G401.6 (cell line): Measurements from ENCODE around the gene BFSP2.
"Not testable (repeated sequence)": the region's sequence is repeated elsewhere in the genome, so short reads cannot be mapped to it uniquely, and the experiment has no call there.

Experiments used
- FAIRE-seq: peaks from 2 replicates; lab custom pipeline; 2012; peaks lifted over from hg19 to GRCh38; lab: Jason Lieb, UNC

Gene BFSP2

DNA sequence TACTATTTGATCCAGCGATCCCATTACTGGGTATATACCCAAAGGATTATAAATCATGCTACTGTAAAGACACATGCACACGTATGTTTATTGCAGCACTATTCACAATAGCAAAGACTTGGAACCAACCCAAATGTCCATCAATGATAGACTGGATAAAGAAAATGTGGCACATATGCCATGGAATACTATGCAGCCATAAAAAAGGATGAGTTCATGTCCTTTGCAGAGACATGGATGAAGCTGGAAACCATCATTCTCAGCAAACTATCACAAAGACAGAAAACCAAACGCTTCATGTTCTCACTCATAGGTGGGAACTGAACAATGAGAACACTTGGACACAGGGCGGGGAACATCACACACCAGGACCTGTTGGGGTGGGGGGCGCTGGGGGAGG is 82.6 kb downstream of the BFSP2 start:
- FAIRE-seq = not testable (repeated sequence)

DNA sequence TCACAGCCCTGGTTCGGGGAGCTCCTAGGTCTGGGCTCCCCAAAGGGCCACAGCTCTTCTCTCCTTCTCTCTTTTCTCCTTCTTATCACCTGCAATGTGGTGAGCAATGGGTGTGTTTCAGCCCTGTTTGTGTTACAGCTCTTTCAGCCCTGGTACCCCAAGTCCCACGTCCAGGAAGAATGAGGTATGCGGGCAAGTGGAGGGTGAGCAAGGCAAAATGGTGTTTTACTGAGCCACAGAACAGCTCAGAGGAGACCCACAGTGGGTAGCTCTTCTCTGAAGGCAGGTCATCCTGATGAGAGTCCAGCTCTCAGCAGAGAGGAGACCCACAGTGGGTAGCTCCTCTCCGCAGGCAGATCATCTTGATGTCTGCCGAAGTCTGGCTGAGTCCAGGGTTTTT is 86.8 kb downstream of the BFSP2 start:
- FAIRE-seq = no peak

DNA sequence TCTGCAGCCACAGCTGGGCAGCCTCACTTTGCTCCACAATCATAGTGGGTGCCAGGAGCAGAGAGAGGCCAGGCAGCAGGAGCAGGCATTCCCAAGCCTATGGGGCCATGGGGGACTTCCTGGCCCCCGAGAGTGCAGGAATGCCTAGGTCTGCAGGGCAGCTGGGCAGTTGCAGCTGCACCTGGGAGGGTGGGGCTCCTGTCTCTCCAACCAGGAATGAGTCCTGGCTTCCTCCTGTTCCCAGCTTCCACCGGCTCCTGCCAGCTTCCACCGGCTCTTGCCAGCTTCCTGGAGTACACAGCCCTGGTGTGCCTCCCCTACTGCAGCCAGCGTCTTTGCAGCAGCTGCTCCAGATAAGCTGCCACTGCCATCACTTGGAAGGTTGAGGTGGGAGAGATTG is 87.3 kb downstream of the BFSP2 start:
- FAIRE-seq = no peak

DNA sequence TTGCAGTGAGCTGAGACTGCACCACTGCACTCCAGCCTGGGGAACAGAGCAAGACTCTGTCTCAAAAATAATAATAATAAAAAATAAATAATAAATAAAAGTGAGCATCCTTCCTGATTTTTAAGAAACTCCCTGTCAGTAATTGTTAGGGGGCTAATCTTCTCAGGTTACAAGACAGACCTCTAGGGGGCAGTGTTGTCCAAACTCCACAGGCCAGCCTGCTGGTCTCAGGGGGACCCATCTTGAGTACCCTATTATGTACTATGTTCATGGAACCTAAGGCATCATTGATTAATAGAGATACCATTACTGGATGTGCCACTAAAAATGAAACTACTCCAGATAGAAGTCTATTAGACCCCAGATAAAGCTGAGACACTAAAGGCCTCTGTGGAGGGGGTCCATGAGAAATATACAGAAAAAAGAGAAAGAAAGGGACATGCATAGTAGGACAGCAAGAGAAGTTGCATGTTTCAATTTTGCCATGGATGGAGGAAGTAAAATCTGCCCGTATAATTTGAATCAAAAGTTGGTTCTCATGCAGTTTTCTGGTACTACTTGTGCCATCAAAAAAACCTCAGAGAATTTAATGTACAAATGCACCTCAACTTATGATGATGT is 88.2 kb downstream of the BFSP2 start:
- FAIRE-seq = no peak

DNA sequence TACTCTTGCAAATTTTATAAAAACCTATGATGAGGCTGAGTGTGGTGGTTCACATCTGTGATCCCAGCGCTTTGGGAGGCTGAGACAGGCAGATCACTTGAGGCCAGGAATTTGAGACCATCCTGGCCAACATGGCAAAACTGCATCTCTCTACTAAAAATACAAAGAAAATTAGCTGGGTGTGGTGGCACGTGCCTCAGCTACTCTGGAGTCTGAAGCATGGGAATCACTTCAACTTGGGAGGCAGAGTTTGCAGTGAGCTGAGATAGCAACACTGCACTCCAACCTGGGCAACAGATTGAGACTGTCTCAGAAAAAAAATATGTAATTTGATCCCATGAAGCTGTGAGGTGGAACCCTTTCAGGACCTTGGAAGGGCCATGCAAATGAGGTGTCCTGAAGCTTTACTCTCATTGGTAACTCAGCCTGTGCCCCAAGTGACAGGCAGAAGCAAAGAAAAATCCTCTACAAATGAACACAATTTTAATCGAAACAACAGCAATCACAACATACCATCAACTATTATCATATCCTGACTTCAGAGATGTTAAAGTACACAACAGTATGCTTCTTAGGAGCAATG is 89.0 kb downstream of the BFSP2 start:
- FAIRE-seq = no peak

DNA sequence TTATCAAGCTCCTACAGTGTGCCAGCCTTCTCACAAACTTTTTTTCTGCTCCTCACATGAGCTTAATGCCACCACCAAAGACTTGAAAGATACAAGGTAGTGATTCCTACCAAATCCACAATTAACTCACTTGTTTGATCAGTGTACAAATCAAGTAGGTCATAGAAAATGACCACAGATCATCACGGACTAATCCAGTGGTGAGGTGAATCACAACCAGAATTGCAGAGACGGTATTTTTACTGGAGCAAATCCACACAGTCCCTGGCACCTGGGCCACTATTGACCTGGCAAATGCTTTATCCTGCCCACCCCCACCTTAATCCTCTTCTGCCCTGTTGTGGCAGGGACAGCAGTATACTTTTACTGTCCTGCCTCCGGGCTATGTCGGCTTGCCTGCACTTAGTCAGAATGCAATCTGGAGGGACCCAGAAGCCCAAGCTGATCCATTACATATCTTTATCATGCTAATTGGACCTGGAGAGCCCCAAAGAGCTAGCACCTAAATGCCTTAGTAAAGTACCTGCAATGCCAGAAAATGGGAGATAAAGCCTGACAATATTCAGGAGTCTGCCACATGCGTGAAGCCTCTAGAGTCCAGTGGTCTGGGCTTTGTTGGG is 89.7 kb downstream of the BFSP2 start:
- no peak for FAIRE-seq

DNA sequence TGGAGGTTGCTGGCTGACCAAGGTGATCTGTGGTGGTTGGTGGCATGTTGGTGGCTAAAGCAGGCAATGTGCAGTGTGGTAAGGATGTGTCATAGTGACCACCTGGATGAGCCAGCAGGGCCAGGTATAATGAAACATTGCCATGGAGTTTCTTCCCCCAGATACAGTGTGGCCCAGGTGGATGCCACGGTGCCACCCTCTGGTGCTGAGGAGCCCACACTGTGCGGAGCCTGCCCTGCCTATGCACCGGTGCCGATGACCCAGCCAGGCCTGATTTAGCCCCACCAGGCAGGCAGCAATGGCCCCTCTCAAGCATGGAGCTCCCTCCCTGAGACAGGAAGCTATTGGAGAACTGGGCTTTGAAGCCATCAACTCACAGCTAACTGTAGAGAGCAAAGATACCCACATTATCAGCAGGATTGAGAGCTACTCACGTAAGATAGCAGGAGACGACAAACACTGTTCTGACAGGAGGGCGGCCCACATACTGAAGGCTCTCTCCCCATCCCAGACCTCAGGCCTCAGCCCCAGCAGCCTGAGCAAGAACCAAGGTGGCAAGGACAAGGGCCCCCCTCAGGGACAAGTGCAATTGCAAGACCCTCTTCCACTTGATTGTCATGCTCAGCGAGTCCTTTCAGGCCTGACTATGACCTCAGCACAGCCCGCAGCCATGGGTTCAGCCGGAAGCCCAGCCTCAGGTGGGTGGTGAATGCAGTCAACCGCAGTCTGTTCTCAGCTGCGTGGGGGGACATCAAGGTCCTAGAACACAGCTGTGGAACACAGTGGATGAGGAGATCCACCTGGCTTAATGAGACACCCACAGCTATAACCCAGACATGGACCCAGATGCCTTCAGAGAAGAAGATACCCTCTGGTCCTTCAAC is 90.9 kb downstream of the BFSP2 start:
- no peak for FAIRE-seq

DNA sequence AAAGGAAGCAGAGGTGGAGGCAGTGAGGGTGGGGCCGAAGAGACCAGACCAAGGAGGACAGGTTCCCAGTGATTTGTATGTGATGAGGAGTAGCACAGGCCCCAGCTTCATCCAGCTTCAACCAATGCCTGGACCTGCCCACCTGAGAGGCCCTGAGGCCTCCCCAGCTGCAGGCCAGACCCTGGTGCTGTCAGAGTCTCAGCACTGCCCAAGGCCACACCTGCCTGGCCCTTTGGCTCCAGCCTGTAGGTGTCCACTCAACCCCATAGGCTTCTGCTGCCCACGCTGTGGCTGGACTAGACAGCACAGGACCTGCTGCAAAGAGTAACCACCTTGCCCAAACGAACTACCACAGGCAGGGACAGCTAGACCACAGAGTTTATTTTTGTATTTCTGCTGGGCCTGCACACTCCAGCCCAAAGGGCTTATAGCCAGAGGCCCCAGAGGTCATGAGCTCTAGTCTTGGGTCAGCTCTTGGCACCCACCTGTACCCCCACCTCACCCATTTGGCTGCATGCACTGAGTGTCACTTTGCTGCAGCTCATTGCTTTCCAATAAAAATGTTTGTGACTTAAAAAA is 91.7 kb downstream of the BFSP2 start:
- FAIRE-seq = no peak

DNA sequence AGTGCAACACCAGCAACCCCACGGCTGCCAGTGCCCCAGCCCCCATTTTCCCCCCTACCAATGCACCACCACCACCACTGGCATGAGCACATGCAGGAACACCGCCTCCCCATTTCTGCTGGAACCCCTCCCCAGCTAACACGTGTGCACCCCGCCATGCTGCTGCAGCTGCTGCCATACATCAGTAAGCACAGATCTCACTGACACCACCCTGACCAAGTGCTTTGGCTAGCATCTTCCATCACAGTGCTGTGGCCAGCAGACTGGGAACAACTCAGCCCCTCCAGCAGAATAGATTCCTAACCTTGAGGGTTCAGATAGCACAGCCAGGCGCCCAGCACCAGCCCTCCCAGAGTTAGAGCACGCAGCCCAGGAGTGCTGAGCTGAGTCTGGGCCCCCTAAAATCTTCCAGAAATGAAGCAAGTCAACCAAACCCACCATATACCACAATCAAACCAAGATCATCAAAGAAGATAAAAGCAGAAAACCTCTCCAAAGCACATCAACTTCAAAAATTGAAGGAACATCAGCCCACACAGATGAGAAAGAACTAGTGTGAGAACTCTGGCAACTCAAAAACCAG is 92.4 kb downstream of the BFSP2 start:
- FAIRE-seq = no peak

DNA sequence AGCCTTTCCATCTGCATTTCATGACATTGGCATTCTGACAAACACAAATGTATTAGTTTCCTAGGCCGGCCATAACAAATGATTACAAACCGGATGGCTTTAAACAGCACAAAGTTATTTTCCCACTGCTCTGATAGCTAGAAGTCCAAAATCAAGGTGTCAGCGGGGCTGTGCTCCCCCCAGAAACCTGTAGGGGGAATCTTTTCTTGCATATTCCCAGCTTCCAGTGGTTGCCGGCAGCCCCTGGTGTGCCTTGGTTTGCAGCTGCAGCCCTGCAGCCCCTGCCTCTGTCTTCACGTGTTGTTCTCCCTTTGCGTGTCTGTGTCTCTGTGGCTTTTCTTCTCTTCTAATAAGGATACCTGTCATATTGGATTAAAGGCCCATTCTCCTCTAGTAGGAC is 94.6 kb downstream of the BFSP2 start:
- no peak for FAIRE-seq

DNA sequence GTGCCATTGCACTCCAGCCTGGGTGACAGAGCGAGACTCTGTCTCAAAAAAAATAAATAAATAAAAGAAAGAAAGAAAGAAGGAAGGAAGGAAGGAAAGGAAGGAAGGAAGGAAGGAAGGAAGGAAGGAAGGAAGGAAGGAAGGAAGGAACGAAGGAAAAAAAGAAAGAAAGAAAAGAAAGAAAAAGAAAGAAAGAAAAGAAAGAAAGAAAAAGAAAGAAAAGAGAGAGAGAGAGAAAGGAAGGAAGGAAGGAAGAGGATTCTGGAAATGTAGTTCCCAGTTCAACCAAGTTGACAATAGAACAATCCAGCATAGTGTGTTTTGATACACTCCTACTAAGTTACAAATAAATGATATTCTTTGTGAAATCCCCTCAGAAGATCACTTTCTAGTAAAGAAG is 102.7 kb downstream of the BFSP2 start:
- not testable (repeated sequence) for FAIRE-seq

DNA sequence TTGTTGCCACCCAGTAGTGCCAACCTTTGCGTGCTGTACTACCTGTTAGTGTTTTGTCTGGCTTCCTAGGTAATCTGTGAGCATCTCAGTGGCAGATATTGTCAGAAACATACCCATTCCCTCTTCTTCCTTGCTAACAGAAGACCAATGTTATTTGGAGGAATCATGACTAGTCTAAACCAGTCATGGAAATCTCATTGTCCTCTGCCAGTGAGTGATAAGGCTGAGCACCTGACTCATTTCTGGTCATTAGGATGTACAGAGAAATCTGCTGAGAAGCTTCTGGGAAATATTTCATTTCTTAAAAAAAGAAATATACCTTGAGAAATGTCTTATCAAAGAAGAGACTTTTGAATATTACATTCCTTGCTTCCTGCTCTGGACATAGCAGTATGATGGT is 103.6 kb downstream of the BFSP2 start:
- no peak for FAIRE-seq

DNA sequence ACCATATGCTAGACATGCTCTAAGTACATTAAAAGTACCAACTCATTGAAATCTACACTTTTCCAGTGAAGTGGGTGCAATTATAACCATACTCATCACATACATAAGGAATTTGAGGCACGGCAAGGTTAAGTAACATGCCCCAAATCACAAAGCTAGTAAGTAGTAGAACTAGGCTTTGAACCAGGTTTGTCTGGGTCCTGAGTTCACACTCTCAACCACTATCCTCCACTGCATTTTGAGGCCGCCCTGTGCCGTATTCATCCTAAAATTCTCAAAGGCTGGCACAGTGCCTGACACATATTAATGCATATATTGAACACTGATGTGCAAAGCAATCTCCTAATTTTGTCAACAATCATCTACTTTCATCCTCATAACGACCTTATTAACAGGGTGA is 104.9 kb downstream of the BFSP2 start:
- no peak for FAIRE-seq

DNA sequence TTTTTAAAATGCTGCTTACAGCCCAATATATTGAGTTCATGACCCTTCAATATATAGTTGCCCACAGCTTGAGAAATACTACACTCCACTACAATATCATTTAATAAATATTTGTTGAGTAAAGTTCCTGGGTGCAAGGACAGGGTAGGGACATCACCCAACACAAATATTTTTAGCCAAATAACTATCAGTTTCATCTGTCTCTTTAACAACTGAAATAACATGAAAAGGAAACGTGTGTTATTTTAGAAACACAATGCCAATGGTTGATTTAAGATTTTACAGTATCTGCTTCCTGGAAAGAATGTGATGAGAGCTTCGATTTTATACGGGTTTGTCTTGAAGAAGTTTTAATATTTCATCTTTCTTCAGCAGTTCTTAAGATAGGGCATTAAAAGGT is 106.0 kb downstream of the BFSP2 start:
- FAIRE-seq = no peak

DNA sequence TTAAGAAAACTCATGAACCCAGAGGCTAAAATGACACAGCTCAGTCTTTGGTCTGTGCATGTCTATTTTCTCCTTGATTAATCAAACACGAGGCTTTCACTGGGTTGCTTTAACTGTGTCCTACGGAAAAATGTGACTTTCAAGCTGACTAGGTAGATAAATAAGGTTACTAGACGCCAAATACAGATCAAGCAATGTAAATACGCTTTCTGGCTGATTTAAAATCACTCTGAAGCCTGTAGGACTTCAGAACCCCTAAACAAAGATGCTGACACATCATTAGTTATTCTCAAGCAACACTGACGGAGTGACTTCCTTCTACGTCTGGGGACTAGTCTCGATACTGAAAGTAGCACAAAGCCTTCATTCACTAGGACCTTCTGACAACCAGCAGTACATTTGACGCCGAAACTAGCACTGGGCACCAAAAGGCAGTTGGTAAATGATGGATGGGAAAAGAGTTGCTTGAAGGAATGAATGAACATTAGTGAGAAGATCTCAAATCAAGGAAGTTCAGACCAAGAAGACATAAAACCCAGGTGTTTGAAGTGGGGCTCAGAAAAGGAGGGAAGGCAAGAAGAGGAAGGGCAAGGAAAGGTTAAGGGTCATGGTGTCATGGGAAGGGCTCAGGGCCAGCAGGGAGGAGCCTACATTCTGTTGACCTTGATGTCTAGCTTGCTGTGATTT is 106.5 kb downstream of the BFSP2 start:
- no peak for FAIRE-seq

DNA sequence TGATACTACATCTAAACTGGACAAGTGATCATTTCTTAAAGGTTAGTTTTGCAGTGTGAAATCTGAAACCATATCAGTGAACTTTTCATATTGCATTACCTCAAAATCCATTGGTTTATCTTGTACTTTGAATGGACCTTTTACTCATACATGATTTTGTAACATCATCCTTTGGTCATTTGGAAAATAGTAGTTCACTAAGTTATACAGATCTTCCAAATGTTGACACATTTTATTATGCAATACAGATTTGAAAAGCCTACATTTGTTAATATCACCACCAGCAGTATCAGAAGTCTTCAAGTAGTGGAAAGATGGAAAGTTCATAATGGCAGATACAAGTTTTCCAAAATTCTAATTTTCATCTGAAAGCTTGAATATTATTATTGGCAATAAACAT is 109.6 kb downstream of the BFSP2 start:
- FAIRE-seq = no peak

DNA sequence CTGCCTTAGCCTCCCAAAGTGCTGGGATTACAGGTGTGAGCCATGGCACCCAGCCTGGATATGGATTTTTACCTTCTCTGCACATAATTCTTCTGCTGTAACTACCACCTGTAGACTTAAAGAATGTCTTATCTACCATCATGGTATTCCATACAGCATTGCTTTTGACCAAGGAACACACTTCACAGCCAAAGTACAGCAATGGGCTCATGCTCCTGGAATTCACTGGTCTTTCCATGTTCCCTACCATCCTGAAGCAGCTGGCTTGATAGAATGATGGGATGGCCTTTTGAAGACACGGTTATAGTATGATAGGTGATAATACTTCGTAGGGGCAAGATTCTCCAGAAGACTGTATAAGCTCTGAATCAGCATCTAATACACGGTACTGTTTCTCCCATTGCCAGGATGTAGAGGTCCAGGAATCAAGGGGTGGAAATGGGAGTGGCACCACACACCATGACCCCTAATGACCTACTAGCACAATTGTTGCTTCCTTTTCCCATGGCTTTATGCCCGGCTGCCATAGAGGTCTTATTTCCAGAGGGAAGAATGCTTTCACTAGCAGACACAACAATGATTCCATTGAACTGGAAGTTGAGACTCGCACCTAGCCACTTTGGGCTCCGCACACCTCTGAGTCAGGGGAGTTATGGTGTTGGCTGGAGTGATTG is 112.7 kb downstream of the BFSP2 start:
- no peak for FAIRE-seq

DNA sequence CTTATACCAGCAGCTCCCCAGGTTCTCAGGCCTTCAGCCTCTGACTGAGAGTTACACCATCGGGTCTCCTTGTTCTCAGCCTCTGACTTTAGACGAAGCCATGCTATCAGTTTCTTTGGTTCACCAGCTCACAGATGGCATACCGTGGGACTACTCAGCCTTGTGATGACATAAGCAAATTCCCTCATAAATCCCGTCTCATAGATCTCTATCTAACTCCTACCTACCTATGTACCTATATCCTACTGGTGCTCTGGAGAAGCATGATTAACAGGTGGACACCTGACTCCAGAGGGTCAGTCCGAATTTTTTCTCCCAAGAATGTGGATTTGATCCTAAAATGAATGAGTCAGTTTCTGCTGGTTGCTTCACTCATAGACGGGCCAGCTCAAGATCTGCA is 114.6 kb downstream of the BFSP2 start:
- no peak for FAIRE-seq

DNA sequence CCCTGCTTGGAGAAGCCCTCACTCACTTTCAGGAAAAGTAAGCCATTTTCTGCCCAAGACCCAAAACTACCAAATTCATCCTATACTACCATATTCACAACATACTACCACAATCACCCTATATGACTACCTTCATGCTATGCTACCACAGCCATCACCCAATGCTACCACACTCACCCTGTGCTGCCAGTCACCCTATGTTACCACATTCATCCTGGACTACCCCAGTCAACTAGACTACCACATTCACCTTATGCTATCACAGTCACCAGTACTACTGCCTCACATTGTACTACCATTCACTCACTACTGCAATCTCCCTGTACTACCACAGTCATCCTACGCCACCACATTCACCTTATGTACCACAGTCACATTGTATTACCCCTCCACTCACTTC is 115.3 kb downstream of the BFSP2 start:
- FAIRE-seq = no peak

DNA sequence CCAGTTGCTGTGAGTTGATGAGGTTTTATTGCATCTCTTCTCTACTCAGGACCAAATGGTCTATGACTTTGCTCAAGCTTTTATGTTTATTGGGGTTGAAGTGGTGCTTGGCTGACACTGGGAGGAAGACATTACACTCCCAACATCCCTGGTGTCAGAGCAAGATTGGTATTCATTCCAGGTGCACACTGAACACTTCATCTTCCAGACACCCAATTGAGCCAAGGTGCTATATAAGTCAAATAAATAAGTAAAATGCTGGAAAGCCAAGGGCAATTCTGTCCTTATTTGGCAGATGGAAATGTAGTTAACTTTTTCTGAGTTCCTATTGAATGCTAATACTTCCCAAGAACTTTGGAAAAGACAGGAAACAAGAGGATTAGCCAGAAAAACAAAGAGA is 120.4 kb downstream of the BFSP2 start:
- no peak for FAIRE-seq

DNA sequence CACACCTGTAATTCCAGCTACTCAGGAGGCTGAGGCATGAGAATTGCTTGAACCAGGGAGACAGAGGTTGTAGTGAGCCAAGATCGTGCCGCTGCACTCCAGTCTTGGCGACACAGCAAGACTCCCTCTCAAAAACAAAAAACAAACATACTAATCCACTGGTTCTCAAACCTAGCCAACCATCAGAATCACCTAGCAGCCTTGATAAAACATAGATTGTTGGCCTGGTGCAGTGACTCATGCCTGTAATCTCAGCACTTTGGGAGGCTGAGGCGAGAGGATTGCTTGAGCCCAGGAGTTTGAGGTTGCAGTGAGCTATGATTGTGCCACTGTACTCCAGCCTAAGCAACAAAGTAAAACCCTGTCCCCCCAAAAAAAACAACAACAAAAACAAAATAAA is 121.1 kb downstream of the BFSP2 start:
- not testable (repeated sequence) for FAIRE-seq
